DOHH2 (cell line): ENCODE measurements around the gene STPG1.

ENCODE experiments used
- EZH2phosphoT487 ChIP-seq: fragments of 200-600 bp; sonication (generic); IDR thresholded peaks from 2 replicates; pipeline ENCODE4 v1.6.1; 2017; ENCODE audit warnings: borderline replicate concordance, mild to moderate bottlenecking, antibody characterized with exemption, low read length, moderate library complexity, mixed read lengths
- TF ChIP-seq, protein P1 (sequence below): fragments of 200-600 bp; sonication (generic); IDR thresholded peaks from one replicate; pipeline ENCODE4 v1.5.1; 2014; ENCODE audit warnings: antibody characterized with exemption, mild to moderate bottlenecking, low read depth, low read length; ENCODE audit not compliant: poor library complexity, severe bottlenecking

DNA sequence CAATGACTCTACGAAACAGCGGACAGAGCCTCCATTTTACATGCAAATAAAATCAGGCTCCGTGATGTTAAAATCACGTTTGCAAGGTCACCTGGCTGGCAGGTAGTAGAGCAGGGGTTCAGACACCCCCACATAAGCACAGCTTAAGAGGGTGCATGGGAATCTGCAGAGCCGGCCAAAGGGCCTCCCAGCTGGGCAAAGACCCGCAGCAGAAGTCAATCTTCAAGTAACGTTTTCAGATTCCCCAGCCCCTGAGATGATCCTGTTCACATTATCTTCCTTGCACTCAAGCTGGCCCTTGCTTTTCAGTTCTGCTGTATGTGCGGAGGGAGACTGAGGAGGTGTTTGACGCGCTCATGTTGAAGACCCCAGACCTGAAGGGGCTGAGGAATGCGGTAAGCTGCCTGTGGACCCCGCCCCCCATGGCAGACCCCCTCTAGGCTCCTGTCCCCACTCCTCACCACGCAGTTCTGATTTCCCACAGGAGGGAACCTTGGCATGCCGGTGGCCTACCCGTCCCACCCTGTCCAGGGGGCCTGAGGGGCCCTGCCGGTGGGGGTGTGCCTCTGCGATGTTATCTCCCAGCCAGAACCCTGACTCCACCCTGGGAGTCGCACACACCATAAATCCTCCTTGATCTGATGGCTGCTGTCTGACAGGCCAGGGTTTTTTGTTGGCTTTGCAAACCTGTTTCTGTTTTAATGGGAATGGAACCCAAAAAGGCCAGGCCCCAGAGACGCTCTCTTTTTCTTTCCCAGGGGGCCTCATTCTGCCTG is 66.2 kb downstream of the STPG1 start:
- TF ChIP-seq, protein P1, sequence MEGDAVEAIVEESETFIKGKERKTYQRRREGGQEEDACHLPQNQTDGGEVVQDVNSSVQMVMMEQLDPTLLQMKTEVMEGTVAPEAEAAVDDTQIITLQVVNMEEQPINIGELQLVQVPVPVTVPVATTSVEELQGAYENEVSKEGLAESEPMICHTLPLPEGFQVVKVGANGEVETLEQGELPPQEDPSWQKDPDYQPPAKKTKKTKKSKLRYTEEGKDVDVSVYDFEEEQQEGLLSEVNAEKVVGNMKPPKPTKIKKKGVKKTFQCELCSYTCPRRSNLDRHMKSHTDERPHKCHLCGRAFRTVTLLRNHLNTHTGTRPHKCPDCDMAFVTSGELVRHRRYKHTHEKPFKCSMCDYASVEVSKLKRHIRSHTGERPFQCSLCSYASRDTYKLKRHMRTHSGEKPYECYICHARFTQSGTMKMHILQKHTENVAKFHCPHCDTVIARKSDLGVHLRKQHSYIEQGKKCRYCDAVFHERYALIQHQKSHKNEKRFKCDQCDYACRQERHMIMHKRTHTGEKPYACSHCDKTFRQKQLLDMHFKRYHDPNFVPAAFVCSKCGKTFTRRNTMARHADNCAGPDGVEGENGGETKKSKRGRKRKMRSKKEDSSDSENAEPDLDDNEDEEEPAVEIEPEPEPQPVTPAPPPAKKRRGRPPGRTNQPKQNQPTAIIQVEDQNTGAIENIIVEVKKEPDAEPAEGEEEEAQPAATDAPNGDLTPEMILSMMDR, result no peak
- TF ChIP-seq EZH2phosphoT487, result no peak
